ENCODE measurements around the gene TOR1B.

GRCh38 chr9:129849901-129850300 lies 46.9 kb downstream of the TOR1B start:
- no peak for TF ChIP-seq CTCF (conservative IDR thresholded peaks at IDR 0.05; ENCODE audit: low read length)
- no peak for TF ChIP-seq EZH2phosphoT487 (IDR thresholded peaks at IDR 0.05; ENCODE audit: borderline replicate concordance, low read depth, low read length)
